GM23248 (cell line): ENCODE measurements around the gene GOLGA6L1.
"Not testable (repeated sequence)": the region's sequence is repeated elsewhere in the genome, so short reads cannot be mapped to it uniquely, and the experiment has no call there.

Source experiments
- EZH2 ChIP-seq: fragments of 200-600 bp; sonication (generic); IDR thresholded peaks from 2 replicates; pipeline ENCODE4 v1.6.1; 2018; ENCODE audit warnings: antibody characterized with exemption, mild to moderate bottlenecking; ENCODE audit not compliant: insufficient read depth, poor library complexity, severe bottlenecking
- EZH2phosphoT487 ChIP-seq: fragments of 200-600 bp; sonication (generic); IDR thresholded peaks from 2 replicates; pipeline ENCODE4 v1.6.1; 2018; ENCODE audit warnings: antibody characterized with exemption, moderate library complexity, mild to moderate bottlenecking, low read depth; ENCODE audit not compliant: insufficient read depth

DNA sequence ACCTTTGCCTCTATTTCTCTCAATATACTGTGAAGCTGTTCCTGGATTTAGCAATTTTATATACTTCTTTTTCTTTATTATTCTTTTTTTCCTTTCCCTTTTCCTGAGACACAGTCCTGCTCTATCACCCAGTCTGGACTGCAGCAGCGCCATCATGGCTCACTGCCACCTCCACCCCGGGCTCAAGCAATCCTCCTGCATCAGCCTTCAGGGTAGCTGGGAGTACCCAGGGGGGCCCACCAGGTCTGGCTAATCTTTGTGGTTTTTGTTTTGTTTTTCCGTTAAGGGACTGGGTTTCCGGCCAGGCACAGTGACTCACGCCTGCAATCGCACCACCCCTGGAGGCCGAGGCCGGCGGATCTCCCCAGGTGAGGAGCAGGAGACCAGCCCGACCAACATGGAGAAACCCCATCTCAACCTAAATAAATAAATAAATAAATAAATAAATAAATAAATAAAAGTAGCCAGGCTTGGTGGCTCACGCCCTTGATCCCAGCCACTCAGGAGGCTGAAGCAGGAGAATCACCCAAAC is 38.1 kb upstream of the GOLGA6L1 start:
- not testable (repeated sequence) for TF ChIP-seq EZH2, EZH2phosphoT487
